HG02970 (cell line): ENCODE results near the gene OR8G1.
"Not testable (repeated sequence)": the region's sequence is repeated elsewhere in the genome, so short reads cannot be mapped to it uniquely, and the experiment has no call there.

Source experiments
- ATAC-seq: cut with Tn5 transposase; IDR thresholded peaks from one replicate; pipeline ENCODE4 v1.9.1; 2021; ENCODE audit warnings: mild to moderate bottlenecking, moderate library complexity, moderate number of reproducible peaks; ENCODE audit not compliant: unreplicated experiment, low FRiP score

OR8G1 gene

DNA sequence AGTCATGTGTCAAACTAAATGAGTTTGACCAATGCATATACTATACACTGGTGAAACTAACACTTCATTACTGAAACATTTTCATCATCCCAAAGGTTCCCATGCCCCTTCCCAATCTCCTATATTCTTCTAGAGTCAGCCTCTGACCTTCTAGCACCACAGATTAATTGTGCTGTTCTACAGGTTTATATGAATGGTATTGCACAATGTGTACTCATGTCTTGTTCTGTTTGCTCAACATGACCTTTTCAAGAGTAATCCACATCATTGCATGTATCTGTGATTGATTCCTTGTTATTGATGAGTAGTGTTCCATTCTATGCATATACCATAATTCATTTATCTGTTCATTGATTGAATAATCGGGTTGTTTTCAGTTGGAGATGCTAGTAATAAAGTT is 7.5 kb upstream of the OR8G1 start:
- ATAC-seq = no peak

GRCh38 chr11:124238512-124238911 is 2.4 kb upstream of the OR8G1 start:
- ATAC-seq = no peak

GRCh38 chr11:124249869-124250268 is 9.0 kb downstream of the OR8G1 start:
- not testable (repeated sequence) for ATAC-seq

DNA sequence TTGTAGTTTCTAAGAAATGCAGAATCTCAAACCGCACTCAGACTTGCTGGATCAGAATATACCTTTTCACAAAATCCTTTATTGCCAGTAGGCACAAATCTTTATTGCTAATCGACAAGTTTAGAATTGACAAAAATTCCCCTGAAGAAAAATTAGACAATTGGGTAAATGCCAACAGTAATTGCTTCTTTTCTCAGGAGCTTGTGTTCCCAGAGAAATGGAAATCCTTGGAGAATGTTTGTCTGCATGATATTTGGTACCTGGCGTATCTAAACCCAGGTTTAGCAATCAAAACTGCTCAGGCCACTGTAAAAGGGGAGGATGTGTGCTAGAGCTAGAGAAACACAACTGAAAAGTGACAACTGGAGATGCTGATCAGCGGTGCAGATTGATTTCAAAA is 15.2 kb downstream of the OR8G1 start, which contains the start of gene OR8G5:
OR8G5 (plus strand) TSS at position 301 of the 400 bp plus-strand sequence. CDS start 8,556 bp downstream, outside the sequence.
- no peak for ATAC-seq

- not testable (repeated sequence) for ATAC-seq
These were observed 24.1 kb downstream of the OR8G1 start for GRCh38 chr11:124265041-124265440.

DNA sequence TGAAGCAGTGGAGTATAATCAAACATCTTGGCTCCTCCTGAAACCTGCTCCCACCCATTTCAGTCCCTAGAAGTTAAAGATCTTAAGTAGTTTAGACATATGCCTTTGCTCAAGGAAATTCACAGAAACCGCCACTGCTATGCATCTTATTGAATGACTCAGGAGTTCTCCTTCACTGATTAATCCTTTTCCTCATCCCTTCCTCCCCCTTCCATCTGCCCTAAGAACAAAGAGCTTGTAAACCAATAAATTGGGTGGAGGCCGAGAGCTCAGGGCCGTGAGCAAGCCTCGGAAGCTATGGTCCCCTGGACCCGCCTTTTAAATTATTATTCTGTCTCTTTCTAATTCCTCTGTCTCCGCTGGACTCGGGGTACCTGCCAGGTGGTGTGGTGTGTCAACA is 30.0 kb downstream of the OR8G1 start:
- not testable (repeated sequence) for ATAC-seq

DNA sequence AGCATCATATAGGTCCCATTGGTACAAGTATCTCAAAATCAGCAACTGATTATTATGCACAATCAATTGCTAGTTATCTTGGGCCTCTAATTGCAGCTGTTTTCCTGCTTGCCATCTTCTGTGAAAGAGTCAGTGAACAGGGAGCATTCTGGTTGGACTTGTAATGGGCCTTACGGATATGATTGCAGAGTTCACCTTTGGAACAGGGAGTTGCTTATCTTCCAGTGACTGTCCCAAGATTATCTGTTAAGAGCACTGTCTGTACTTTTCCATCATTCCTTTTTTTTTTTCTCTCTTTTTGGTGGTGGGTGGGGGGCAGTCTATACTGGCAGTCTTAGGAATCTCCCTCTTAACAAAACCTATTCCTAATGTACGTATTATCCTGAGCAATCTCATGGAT is 33.1 kb downstream of the OR8G1 start:
- no peak for ATAC-seq

GRCh38 chr11:124276081-124276480 is 35.2 kb downstream of the OR8G1 start:
- no peak for ATAC-seq

DNA sequence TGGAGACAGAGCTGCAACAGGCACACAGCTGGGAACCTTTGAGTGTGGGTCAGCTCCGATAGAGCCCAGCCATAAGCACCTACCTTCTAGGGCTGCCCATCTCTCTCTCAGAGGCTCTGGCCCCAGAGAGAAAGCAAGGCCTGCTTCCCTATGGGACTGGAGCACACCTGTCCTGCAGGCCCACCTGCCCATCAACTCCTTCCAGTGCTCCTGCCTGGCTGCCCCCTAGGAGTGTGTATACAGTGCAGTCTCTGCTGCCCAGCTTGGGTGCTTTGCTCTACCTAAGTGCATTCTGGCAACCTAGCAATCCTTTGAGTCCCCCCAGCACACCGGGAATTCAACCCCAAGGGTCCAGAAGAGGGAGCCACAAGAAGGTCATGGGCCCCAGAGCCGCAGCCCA is 36.3 kb downstream of the OR8G1 start:
- ATAC-seq = no peak

DNA sequence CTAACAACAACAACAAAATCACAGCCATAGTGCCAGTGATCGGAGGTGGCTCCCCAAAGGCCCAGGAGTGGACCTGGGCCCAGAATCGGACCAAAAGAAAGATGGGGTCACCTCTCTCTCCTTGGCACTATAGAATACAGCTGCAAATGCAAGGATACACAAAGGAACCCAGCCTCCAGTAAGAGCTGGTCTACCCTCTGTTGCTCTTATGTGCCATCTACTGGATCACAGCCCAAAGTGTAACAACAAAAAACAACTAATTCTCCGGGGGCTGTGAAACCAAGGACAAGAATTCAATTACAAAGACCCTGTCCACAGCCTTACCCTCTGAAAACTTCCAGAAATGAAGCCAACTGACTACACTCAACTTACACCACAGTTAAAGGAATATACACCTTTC is 36.9 kb downstream of the OR8G1 start:
- ATAC-seq = no peak

DNA sequence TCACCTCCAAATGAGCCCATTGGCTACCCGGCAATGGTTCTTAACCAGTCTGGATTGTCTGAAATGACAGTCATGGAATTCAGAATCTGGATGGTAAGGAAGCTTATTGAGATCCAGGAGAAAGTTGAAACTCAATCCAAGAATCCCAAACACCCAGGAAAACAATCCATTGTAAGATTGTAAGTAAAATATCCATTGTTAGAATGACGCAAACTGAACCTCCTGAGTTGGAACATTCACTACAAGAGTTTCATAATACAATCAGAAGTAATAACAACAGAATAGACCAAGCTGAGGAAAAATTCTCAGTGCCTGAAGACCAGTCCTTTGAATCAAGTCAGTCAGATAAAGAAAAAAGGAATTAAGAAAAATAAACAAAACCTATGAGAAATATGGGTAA is 37.4 kb downstream of the OR8G1 start:
- ATAC-seq = no peak

DNA sequence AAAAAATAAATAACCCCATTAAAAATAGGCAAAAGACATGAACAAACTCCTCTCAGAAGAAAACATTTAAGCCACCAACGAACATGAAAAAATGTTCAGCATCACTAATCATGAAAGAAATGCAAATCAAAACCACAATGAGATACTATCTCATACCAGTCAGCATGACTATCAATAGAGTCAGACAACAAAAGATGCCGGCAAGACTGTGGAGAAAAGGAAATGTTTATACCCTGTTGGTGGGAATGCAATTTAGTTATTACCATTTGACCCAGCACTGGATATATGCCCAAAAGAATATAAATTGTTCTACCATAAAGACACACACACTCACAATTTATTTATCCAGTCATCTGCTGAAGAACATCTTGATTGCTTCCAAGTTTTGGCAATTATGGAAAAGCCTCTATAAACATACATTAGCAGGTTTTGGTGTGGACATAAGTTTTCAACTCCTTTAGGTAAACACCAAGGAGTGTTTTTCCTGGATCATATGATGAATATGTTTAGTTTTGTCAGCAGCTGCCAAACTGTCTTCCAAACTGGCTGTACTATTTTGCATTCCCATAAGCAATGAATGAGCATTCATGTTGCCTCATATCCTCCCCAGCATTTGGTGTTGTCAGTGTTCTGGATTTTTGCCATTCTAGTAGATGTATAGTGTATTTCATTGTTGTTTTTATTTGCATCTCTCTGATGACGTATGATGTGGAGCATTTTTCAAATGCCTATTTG is 44.9 kb downstream of the OR8G1 start:
- no peak for ATAC-seq

DNA sequence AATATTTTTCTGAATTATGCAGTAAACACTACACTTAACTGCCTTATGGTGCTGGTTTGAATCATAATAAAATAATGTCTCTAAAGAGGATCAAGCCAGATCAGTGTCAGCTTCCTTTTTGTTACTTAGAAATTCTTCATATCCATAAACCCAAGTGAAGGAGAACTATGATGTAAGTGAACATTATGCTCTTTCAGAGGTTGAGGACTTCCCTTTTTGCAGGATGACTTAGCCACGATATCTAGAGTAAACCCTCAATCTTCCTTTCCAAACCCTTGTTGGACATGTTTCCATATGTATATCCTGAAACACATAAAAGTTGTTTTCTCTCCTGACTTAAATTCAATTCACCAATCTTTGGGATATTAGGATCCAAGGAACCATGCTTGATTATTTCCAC is 53.8 kb downstream of the OR8G1 start:
- no peak for ATAC-seq

DNA sequence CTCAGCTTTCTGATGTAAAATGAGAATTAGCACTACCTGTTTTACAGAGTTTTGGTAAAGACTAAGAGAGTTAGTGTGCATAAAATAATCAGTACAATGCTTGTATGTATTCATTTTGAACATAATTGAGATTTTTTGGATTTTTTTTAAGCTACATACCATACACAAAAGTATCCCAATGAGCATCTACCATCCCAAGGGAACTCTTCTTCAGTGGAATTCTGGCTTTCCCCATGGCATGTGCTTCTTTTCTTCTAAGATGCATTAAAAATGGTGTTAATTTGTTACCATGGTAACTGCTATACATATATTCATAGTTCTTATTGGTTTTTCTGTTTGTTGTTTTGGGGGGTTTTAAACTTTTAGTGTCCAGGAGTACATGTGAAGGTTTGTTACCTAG is 55.1 kb downstream of the OR8G1 start:
- ATAC-seq = no peak

- ATAC-seq = no peak
These were observed 57.0 kb downstream of the OR8G1 start for GRCh38 chr11:124297921-124298320.

DNA sequence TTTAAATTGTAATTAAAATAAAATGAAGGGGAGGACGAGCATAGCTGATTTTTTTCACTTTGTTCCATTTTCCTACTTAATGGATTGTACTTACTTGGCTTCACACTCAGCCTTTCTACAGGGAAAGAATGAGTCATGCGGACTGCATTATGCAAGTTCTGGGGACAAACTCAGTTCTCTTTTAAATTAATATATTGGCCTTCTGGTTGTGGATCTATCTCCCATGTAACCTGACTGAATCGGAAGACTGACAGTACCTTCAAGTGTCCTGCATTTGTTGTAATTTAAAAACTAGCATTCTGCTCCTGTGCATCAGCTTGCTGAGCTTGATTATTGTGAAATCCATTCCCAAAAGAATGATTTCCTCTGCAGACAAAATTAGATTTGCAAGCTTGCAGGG is 60.7 kb downstream of the OR8G1 start:
- no peak for ATAC-seq

DNA sequence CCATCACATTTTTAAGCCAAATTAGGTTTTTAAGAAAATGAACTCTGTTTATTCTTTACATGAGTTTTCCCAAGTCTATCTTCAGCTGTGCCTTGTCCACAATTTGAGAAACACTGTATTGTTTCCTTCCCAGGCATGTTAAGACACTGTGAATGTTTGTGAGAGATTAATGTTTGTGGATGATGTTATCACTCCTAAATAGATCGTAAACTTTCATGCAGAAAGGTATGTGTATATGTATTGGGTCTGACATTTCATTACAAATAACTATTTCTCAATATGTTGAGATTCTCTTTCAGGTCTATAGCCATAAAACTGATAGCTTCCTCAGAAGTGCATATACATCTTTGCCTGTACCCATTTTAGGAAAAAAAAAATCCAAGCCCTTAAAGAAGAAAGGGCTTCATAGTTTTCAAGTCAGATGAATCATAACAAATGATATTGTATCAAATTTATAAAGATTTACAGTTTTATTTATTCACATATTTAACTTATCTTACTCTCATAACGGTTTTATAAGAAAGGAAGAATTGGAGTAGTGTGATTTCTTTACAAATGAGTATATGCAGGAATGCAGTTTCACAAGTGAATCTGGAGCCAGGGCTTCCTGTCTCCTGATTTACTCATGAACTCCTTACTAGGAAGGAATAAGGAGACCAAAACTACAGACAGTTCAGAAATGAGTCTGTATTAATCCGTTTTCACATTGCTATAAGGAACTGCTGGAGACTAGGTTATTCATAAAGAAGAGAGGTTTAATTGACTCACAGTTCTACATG is 61.6 kb downstream of the OR8G1 start:
- ATAC-seq = no peak
